NCI-H2029 (cell line): Measurements from ENCODE around the gene SEBOX.
A peak's percentile ranks its signal among the peaks of the same experiment; 100 is the strongest.
"Not testable (repeated sequence)": the region's sequence is repeated elsewhere in the genome, so short reads cannot be mapped to it uniquely, and the experiment has no call there.

Experiments
- DNase-seq: peaks from one replicate; lab custom pipeline; 2025; lab: John Stamatoyannopoulos, UW

SEBOX gene

GRCh38 chr17:28340374-28340773, 24.6 kb downstream of the SEBOX start:
- no peak for DNase-seq

GRCh38 chr17:28339431-28339830, 25.6 kb downstream of the SEBOX start:
- DNase-seq: no peak

GRCh38 chr17:28338769-28339212, 26.2 kb downstream of the SEBOX start:
- not testable (repeated sequence) for DNase-seq

GRCh38 chr17:28338056-28338768, 26.8 kb downstream of the SEBOX start:
- no peak for DNase-seq

- peak; percentile 46 for DNase-seq
These were observed 28.8 kb downstream of the SEBOX start for GRCh38 chr17:28335959-28336871.

DNA sequence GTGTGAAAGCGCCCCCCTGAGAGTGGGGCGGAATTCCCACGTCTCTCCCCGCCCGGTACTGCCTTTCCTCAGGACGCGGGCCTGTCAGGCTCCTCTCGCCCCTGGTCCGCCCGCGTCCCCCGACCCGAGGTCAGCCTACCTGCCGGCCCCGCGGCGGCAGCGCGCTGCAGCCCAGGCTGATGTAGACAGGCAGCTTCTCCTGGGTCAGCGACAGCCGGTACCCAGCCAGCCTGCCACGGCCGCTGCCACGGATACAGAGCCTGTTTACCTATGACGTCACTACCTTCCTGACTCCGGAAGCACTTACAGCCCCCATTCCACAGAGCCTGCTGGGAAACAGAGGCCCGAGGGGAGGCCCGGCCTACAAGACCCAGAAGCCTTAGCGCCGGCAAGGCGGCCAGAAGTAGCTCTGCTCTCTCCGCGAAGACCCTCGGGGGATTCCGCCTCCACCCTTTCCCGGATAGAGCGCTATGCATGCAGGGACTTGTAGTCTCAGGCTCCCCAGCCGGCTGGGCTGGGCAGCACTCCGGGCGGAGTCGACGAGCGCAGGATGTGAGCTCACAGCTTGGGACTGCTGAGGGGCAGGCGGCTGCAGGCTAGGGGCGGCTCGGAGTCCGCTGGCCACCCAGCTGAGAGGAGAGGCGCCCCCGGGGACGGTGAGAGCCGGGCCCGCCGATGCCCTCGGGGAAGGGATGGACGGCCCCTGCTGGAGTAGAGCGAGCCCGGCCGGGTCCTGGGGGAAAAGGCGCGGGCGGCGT, 29.6 kb downstream of the SEBOX start, which contains the start of the genes IFT20 and TNFAIP1:
TSS of gene IFT20 (minus strand) at position 272 of the 758 bp plus-strand sequence. CDS start 3,487 bp downstream, outside the sequence.
TSS of gene TNFAIP1 (plus strand) at position 561 of the 758 bp plus-strand sequence. CDS start 3,761 bp downstream, outside the sequence.
- DNase-seq: peak; percentile 97

- no peak for DNase-seq
These were observed 30.3 kb downstream of the SEBOX start for GRCh38 chr17:28334666-28335200.

GRCh38 chr17:28334171-28334570, 30.8 kb downstream of the SEBOX start:
- no peak for DNase-seq

GRCh38 chr17:28333083-28333746, 31.8 kb downstream of the SEBOX start:
- no peak for DNase-seq

DNA sequence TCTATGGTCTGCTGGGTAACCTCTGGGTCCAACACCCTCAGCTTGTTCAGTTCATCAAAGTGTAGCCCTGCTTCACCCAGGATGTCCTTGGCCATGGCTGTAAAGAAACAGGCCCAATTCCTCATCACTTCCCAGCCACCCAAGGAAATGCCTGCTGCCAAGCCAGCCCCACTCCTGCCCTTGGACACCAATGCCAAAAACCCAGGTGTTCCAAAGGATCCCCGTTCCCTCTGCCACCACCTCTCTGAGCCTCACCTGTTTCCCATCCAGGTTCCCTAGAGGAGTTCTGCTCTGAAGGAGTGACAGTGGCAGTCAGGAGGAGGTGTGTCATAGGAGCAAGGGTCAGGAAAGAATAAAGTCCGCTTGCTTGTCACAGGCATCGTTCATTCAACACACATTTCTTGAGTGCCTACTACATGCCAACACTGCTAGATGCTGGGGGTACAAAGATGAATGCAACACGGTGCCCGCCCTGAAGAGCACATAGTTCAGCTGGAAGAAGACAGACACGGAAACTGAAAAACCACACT, 33.0 kb downstream of the SEBOX start:
- no peak for DNase-seq

GRCh38 chr17:28330671-28331070, 34.3 kb downstream of the SEBOX start:
- no peak for DNase-seq

GRCh38 chr17:28328325-28328724, 36.7 kb downstream of the SEBOX start:
- no peak for DNase-seq

GRCh38 chr17:28327709-28328108, 37.3 kb downstream of the SEBOX start:
- DNase-seq: no peak

DNA sequence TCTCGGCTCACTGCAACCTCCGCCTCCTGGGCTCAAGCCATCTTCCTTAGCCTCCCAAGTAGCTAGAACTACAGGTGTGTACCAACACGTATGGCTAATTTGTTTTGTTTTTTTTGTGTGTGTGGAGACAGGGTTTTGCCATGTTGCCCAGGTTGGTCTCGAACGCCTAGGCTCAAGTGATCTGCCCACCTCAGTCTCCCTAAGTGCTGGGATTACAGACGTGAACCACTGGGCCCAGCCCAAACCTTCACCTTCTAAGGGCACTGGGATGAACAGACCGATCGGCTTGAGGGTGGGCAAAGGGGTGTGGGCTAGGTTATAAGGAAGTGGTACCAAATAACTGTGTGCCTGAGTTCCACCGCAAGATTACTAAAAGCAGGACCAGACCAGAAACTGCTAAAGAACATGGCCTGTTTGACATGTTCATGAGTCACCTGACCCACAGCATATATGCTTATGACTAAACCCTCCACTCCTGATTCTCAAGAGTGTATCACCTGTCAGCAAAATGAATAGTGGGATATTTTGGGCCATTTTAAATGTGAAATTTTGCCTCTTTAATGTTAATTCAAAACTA, 37.9 kb downstream of the SEBOX start:
- DNase-seq: no peak

DNA sequence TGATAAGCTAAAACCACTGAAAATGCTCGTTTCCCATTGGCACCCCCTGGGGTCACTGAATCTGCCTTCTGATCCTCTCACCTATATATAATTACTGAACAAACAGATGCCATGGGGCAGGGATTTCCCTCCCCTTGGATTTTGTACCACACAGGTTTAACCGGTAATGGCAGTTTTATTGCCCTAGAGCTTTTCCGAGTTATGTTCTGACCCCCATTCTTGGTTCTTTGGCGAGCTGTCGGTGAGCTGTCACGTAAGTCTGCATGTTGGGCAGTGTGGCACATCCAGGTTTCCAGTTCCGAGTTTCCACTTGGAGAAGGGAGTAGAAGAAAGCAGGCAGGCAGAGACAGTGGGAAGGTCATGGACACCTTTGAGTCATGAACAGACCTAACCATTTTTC, 38.9 kb downstream of the SEBOX start:
- no peak for DNase-seq

- no peak for DNase-seq
These were observed 39.8 kb downstream of the SEBOX start for GRCh38 chr17:28325211-28325610.

DNA sequence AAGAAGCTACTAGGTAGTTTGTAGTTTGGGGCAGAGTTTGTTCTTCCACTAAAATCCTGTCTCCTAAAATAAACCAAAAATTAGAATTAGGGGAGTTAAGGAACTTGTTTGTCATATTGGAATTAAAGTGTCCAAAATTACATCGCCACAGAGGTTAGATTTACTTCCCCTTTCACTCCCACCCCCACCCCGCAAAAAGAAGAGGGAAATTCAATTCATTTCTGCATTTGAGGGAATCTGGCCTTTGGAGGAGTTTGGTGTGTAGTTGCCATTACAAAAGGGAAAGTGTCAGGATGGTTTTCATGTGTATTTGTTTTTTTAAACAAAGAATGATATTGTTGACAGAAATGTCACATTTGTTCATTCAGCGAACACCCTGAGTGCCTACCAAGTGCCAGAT, 40.2 kb downstream of the SEBOX start:
- DNase-seq: no peak

- no peak for DNase-seq
These were observed 40.7 kb downstream of the SEBOX start for GRCh38 chr17:28324267-28324745.

DNA sequence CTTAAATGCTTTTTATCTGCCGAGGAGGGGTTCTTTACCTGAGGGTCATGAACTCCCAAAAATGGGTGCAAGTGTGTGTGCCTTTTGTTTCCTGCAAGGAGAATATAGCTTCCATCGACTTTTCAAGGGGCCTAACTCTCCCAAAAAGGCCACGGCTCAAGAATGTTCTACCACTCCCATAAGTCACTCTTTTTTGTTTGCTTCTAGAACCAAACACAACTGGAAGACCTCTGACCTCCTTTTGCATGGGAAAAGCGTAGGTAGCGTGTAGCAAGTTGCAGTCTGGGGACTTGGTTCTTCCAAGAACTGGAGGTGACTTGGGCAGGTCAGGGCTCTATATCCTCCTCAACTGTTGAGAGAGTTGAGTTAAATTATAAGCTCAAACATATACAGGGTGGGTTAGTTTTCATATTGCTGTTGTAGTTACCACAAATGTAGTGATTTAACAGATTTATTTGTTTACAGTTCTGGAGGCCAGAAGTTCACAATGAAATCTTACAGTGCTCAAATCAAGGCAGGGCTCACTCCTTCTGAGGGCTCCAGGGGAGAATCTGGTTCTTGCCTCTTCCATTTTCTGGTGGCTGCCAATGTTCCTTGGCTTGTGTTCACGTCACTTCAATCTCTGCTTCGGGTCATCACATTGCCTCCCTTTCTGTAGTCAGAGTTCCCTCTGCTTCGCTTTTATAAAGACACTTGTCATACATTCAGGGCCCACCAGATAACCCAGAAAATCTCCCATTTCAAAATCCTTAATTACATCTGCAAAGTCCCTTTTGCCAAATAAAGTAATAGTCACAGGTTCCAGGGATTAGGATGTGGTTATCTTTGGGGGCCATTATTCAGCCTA, 44.6 kb downstream of the SEBOX start:
- no peak for DNase-seq

- no peak for DNase-seq
These were observed 45.4 kb downstream of the SEBOX start for GRCh38 chr17:28319598-28319935.
